ENCODE measurements around the gene MAST3.
A peak's percentile ranks its signal among the peaks of the same experiment; 100 is the strongest.

MAST3 gene

DNA sequence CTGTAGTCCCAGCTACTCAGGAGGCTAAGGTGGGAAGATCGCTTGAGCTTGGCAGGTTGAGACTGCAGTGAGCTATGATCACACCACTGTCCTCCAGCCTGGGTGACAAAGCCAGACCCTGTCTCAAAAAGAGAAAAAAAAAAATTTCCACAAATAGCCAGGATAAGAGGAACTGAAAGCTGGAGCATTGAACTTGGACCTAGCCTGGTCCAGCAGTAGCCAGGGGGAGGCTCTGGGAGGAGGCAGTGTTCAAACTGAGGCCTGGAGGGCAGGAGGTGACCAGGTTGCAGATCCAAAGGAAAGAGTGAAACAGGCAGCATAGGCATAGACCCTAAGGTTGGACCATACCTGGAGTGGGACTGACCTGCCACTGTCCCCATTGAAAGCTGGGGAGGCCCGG, 28.5 kb downstream of the MAST3 start:
- TF ChIP-seq POLR2A (IDR thresholded peaks at IDR 0.05; ENCODE audit: extremely low read depth, insufficient read length) (no peak), MYC (IDR thresholded peaks at IDR 0.05; ENCODE audit: low read depth, low read length) (no peak)
- TF ChIP-seq, protein P1, sequence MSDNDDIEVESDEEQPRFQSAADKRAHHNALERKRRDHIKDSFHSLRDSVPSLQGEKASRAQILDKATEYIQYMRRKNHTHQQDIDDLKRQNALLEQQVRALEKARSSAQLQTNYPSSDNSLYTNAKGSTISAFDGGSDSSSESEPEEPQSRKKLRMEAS (IDR thresholded peaks at IDR 0.05; ENCODE audit: low read depth, low read length): no peak
- TF ChIP-seq, protein P2, sequence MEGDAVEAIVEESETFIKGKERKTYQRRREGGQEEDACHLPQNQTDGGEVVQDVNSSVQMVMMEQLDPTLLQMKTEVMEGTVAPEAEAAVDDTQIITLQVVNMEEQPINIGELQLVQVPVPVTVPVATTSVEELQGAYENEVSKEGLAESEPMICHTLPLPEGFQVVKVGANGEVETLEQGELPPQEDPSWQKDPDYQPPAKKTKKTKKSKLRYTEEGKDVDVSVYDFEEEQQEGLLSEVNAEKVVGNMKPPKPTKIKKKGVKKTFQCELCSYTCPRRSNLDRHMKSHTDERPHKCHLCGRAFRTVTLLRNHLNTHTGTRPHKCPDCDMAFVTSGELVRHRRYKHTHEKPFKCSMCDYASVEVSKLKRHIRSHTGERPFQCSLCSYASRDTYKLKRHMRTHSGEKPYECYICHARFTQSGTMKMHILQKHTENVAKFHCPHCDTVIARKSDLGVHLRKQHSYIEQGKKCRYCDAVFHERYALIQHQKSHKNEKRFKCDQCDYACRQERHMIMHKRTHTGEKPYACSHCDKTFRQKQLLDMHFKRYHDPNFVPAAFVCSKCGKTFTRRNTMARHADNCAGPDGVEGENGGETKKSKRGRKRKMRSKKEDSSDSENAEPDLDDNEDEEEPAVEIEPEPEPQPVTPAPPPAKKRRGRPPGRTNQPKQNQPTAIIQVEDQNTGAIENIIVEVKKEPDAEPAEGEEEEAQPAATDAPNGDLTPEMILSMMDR (IDR thresholded peaks at IDR 0.05; ENCODE audit: low read depth, low read length): no peak
- no peak overlapping the region for H3K4me3 ChIP-seq (ENCODE audit: low read depth, low read length)
- no peak for DNase-seq (ENCODE audit: low read depth)

GRCh38 chr19:18128044-18128443, 30.5 kb downstream of the MAST3 start:
- H3K4me3 ChIP-seq (ENCODE audit: low read depth, low read length): no peak overlapping the region
- peak; percentile 84 for DNase-seq (ENCODE audit: low read depth)
- no peak for TF ChIP-seq MYC (IDR thresholded peaks at IDR 0.05; ENCODE audit: low read depth, low read length)
- TF ChIP-seq, protein P1 (IDR thresholded peaks at IDR 0.05; ENCODE audit: low read depth, low read length): peak; percentile 39; the same call in 1 of the 2 replicates

DNA sequence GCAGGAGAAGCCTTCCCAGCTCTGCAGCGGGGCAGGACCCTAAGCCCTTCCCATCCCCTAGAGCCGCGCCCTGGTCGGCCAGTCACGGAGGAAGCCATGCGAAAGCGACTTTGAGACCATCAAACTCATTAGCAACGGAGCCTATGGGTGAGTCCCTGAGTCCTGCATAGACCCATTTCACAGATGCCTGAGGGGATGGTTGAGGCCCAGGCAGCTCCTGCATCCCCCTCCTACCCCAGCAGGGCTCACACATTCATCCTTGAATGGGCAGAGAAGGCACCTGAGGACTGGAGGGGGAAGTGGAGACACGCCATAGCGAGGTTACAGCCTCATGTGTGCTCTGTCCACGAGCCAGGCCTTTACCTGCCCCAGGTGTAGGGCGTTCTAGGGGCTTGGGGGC, 31.2 kb downstream of the MAST3 start:
- DNase-seq (ENCODE audit: low read depth): no peak
- H3K4me3 ChIP-seq (ENCODE audit: low read depth, low read length): no peak overlapping the region
- TF ChIP-seq, protein P2 (IDR thresholded peaks at IDR 0.05; ENCODE audit: low read depth, low read length): no peak
- TF ChIP-seq, protein P1 (IDR thresholded peaks at IDR 0.05; ENCODE audit: low read depth, low read length): no peak
- no peak for TF ChIP-seq POLR2A (IDR thresholded peaks at IDR 0.05; ENCODE audit: extremely low read depth, insufficient read length)
- TF ChIP-seq MYC (IDR thresholded peaks at IDR 0.05; ENCODE audit: low read depth, low read length): no peak

GRCh38 chr19:18130523-18131242, 33.1 kb downstream of the MAST3 start:
- H3K4me3 ChIP-seq (ENCODE audit: low read depth, low read length): no peak overlapping the region
- TF ChIP-seq POLR2A (IDR thresholded peaks at IDR 0.05; ENCODE audit: extremely low read depth, insufficient read length): no peak
- TF ChIP-seq, protein P1 (IDR thresholded peaks at IDR 0.05; ENCODE audit: low read depth, low read length): no peak
- TF ChIP-seq MYC (IDR thresholded peaks at IDR 0.05; ENCODE audit: low read depth, low read length): no peak
- TF ChIP-seq, protein P2 (IDR thresholded peaks at IDR 0.05; ENCODE audit: low read depth, low read length): no peak
- no peak for DNase-seq (ENCODE audit: low read depth)

DNA sequence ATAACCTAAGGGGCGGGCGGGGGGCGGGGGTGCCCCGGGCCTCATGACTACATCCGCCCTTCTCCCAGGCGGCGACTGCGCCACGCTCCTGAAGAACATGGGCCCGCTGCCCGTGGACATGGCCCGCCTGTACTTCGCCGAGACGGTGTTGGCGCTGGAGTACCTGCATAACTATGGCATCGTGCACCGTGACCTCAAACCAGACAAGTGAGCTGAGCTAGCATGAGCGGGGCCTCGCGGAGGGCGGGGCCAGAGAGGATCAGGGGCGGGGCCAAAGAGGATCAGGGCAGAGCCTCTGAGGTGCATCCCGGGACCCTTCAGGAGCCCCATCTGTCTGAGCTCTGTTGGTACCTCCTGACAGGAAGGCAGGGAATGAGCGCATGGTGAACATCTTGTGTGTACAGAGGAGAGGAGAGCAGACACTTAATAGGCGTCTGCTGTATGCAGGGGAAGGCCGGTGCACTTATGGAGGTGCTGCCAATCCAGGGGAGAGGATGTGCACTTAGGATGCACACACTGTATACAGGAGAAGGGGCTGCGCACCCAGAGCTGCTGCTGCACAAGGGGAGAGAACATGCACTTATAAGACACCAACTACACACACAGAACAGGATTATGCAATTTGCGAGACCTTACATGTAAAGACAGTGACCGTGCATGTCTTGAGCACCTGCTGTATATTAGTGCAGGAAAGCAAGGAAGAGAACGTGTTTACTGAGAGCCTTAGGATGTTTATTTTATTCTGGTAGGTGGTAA, 34.4 kb downstream of the MAST3 start:
- no peak overlapping the region for H3K4me3 ChIP-seq (ENCODE audit: low read depth, low read length)
- TF ChIP-seq MYC (IDR thresholded peaks at IDR 0.05; ENCODE audit: low read depth, low read length): no peak
- no peak for TF ChIP-seq POLR2A (IDR thresholded peaks at IDR 0.05; ENCODE audit: extremely low read depth, insufficient read length)
- TF ChIP-seq, protein P2 (IDR thresholded peaks at IDR 0.05; ENCODE audit: low read depth, low read length): no peak
- TF ChIP-seq, protein P1 (IDR thresholded peaks at IDR 0.05; ENCODE audit: low read depth, low read length): no peak
- DNase-seq (ENCODE audit: low read depth): peak; percentile 36

Data from NB4 (cell line).